Mesendoderm (in vitro differentiated cells): ENCODE results near the gene SLC25A13.
"Not testable (repeated sequence)": the region's sequence is repeated elsewhere in the genome, so short reads cannot be mapped to it uniquely, and the experiment has no call there.

Experiments
- DNase-seq: peaks from one replicate; pipeline ENCODE4 v3.0.0; 2013
- H2AK5ac ChIP-seq: 2 replicates; pipeline ENCODE4 v1.6.1; 2013; ENCODE audit warnings: low read length, inconsistent platforms
- H2BK120ac ChIP-seq: 2 replicates; pipeline ENCODE4 v1.6.1; 2013; ENCODE audit warnings: low read depth, mild to moderate bottlenecking, low read length, moderate library complexity, mixed read lengths
- H2BK15ac ChIP-seq: replicated peaks from 2 replicates; pipeline ENCODE4 v1.6.1; 2013; ENCODE audit warnings: low read depth, mild to moderate bottlenecking, moderate library complexity
- H2BK5ac ChIP-seq: 2 replicates; pipeline ENCODE4 v1.6.1; 2013; ENCODE audit warnings: low read length, inconsistent platforms
- H3K18ac ChIP-seq: 2 replicates; pipeline ENCODE4 v1.6.1; 2013; ENCODE audit warnings: mild to moderate bottlenecking, low read length, mixed read lengths
- H3K23ac ChIP-seq: one replicate; pipeline ENCODE4 v1.6.1; 2013; ENCODE audit warnings: low read length
- H3K27ac ChIP-seq: 2 replicates; pipeline ENCODE4 v1.5.1; 2013; ENCODE audit warnings: low read depth, mild to moderate bottlenecking, inconsistent platforms, low read length, moderate library complexity
- H3K27me3 ChIP-seq: 2 replicates; pipeline ENCODE4 v1.6.1; 2013; ENCODE audit warnings: low read length, control low read depth, mild to moderate bottlenecking, inconsistent platforms; ENCODE audit not compliant: insufficient read depth, poor library complexity
- H3K36me3 ChIP-seq: 2 replicates; pipeline ENCODE4 v1.6.1; 2013; ENCODE audit warnings: low read length, inconsistent platforms; ENCODE audit not compliant: control insufficient read depth, insufficient read depth
- H3K4ac ChIP-seq: one replicate; pipeline ENCODE4 v1.6.1; 2013; ENCODE audit warnings: low read depth, mild to moderate bottlenecking, low read length, moderate library complexity
- H3K4me1 ChIP-seq: 2 replicates; pipeline ENCODE4 v1.6.1; 2013; ENCODE audit warnings: low read depth, low read length, inconsistent platforms; ENCODE audit not compliant: control insufficient read depth
- H3K4me2 ChIP-seq: 2 replicates; pipeline ENCODE4 v1.6.1; 2013; ENCODE audit warnings: low read length
- H3K4me3 ChIP-seq: 2 replicates; pipeline ENCODE4 v1.5.1; 2013; ENCODE audit warnings: mild to moderate bottlenecking, low read length
- H3K56ac ChIP-seq: one replicate; pipeline ENCODE4 v1.6.1; 2013; ENCODE audit warnings: low read length
- H3K79me1 ChIP-seq: 2 replicates; pipeline ENCODE4 v1.6.1; 2013; ENCODE audit warnings: low read length, inconsistent platforms
- H3K79me2 ChIP-seq: 2 replicates; pipeline ENCODE4 v1.6.1; 2013; ENCODE audit warnings: mild to moderate bottlenecking, low read length; ENCODE audit not compliant: control insufficient read depth, insufficient read depth
- H3K9ac ChIP-seq: 2 replicates; pipeline ENCODE4 v1.6.1; 2013; ENCODE audit warnings: low read length, inconsistent platforms
- H4K5ac ChIP-seq: one replicate; pipeline ENCODE4 v1.6.1; 2013; ENCODE audit warnings: low read length
- H4K8ac ChIP-seq: one replicate; pipeline ENCODE4 v1.6.1; 2013; ENCODE audit warnings: low read depth, mild to moderate bottlenecking, control low read depth, low read length, moderate library complexity
- WGBS: extraction: QIAGEN DNeasy Blood & Tissue Kit; methylation state at CpG from one replicate; pipeline ENCODE4 v1.1.7; 2013; ENCODE audit warnings: low lambda C conversion rate, missing lambda C conversion rate; ENCODE audit not compliant: insufficient coverage; ENCODE audit errors: extremely low coverage; 5-methylcytosine and 5-hydroxymethylcytosine counted together

SLC25A13 gene

GRCh38 chr7:96329241-96329640 lies 7.3 kb upstream of the SLC25A13 start:
- Histone ChIP-seq H3K9ac (no peak overlapping the region), H2BK15ac (no peak overlapping the region), H3K79me1 (no peaks in the 10 kb centered on the region), H3K79me2 (no peaks in the 10 kb centered on the region), H4K8ac (no peak overlapping the region), H3K4me3 (no peak overlapping the region), H3K4me2 (no peak overlapping the region), H3K27ac (no peak overlapping the region), H3K18ac (no peak overlapping the region), H3K23ac (no peak overlapping the region), H2BK5ac (no peak overlapping the region), H2AK5ac (no peak overlapping the region), H3K27me3 (no peaks in the 10 kb centered on the region), H3K4me1 (no peaks in the 10 kb centered on the region), H4K5ac (no peak overlapping the region), H3K56ac (no peak overlapping the region), H3K4ac (no peak overlapping the region), H2BK120ac (no peak overlapping the region), H3K36me3 (no peaks in the 10 kb centered on the region)
- WGBS: no CpG with 5 or more reads among the region's 1 CpG
- DNase-seq: no peak

GRCh38 chr7:96328016-96328415 lies 6.1 kb upstream of the SLC25A13 start:
- no peaks in the 10 kb centered on the region for H3K79me2 ChIP-seq
- no peak overlapping the region for H3K23ac ChIP-seq
- H2BK15ac ChIP-seq: no peak overlapping the region
- no peaks in the 10 kb centered on the region for H3K79me1 ChIP-seq
- no peak overlapping the region for H3K18ac ChIP-seq
- no peaks in the 10 kb centered on the region for H3K27me3 ChIP-seq
- no peak overlapping the region for H3K4ac ChIP-seq
- no peak overlapping the region for H2BK5ac ChIP-seq
- WGBS: no CpG with 5 or more reads among the region's 1 CpG
- H4K8ac ChIP-seq: no peak overlapping the region
- no peak overlapping the region for H3K4me2 ChIP-seq
- no peak overlapping the region for H3K9ac ChIP-seq
- no peak overlapping the region for H2AK5ac ChIP-seq
- no peak overlapping the region for H3K4me3 ChIP-seq
- no peaks in the 10 kb centered on the region for H3K36me3 ChIP-seq
- no peak overlapping the region for H2BK120ac ChIP-seq
- no peak for DNase-seq
- no peak overlapping the region for H3K56ac ChIP-seq
- no peak overlapping the region for H3K27ac ChIP-seq
- H3K4me1 ChIP-seq: no peaks in the 10 kb centered on the region
- H4K5ac ChIP-seq: no peak overlapping the region

GRCh38 chr7:96327429-96327828 lies 5.5 kb upstream of the SLC25A13 start:
- Histone ChIP-seq H4K8ac (no peak overlapping the region), H3K4ac (no peak overlapping the region), H4K5ac (no peak overlapping the region), H3K56ac (no peak overlapping the region), H2BK120ac (no peak overlapping the region), H3K27ac (no peak overlapping the region), H3K9ac (no peak overlapping the region), H3K18ac (no peak overlapping the region), H3K36me3 (no peaks in the 10 kb centered on the region), H3K4me1 (no peaks in the 10 kb centered on the region), H3K79me1 (no peaks in the 10 kb centered on the region), H3K4me3 (no peak overlapping the region), H3K79me2 (no peaks in the 10 kb centered on the region), H2BK5ac (no peak overlapping the region), H2BK15ac (no peak overlapping the region), H2AK5ac (no peak overlapping the region), H3K27me3 (no peaks in the 10 kb centered on the region), H3K4me2 (no peak overlapping the region), H3K23ac (no peak overlapping the region)
- no CpG with 5 or more reads among the region's 3 CpGs for WGBS
- DNase-seq: no peak

GRCh38 chr7:96326752-96327151 lies 4.9 kb upstream of the SLC25A13 start:
- H3K4me2 ChIP-seq, H3K27me3 ChIP-seq, H3K79me2 ChIP-seq, H3K4me1 ChIP-seq, DNase-seq, H3K79me1 ChIP-seq, H3K27ac ChIP-seq, H4K5ac ChIP-seq, H3K56ac ChIP-seq, H2BK5ac ChIP-seq, H3K36me3 ChIP-seq, H4K8ac ChIP-seq, H3K18ac ChIP-seq, H3K23ac ChIP-seq, H3K4me3 ChIP-seq, H2BK120ac ChIP-seq, H3K4ac ChIP-seq, H2BK15ac ChIP-seq, H3K9ac ChIP-seq, H2AK5ac ChIP-seq: not testable (repeated sequence)
- WGBS: no CpG with 5 or more reads among the region's 2 CpGs

- Histone ChIP-seq H3K79me1 (peaks cover 6% of the 10 kb centered on the region), H3K18ac (no peak overlapping the region), H2BK15ac (no peak overlapping the region), H3K4me3 (no peak overlapping the region), H3K79me2 (peaks cover 19% of the 10 kb centered on the region), H4K8ac (no peak overlapping the region), H3K4me2 (no peak overlapping the region), H4K5ac (no peak overlapping the region), H3K9ac (no peak overlapping the region), H2AK5ac (no peak overlapping the region), H3K27ac (no peak overlapping the region), H3K4ac (no peak overlapping the region), H3K36me3 (no peaks in the 10 kb centered on the region), H3K56ac (no peak overlapping the region), H3K23ac (no peak overlapping the region), H2BK5ac (no peak overlapping the region), H3K4me1 (peaks cover 7% of the 10 kb centered on the region), H2BK120ac (no peak overlapping the region), H3K27me3 (no peaks in the 10 kb centered on the region)
- WGBS: no CpG with 5 or more reads among the region's 7 CpGs
- no peak for DNase-seq
Observed at GRCh38 chr7:96322847-96323461, 1.1 kb upstream of the SLC25A13 start.

GRCh38 chr7:96322373-96322695 lies 436 bp upstream of the SLC25A13 start:
- Histone ChIP-seq H3K23ac (no peak overlapping the region), H3K9ac (peak overlapping the region; percentile 71), H3K18ac (peak overlapping the region; percentile 46), H3K27me3 (no peaks in the 10 kb centered on the region), H2BK15ac (no peak overlapping the region), H3K36me3 (no peaks in the 10 kb centered on the region), H4K8ac (no peak overlapping the region), H2BK5ac (no peak overlapping the region), H3K56ac (peak overlapping the region; percentile 99), H3K4me2 (peak overlapping the region; percentile 60), H3K79me1 (peaks cover 6% of the 10 kb centered on the region), H2BK120ac (no peak overlapping the region), H4K5ac (no peak overlapping the region), H3K4ac (no peak overlapping the region), H3K79me2 (peaks cover 20% of the 10 kb centered on the region), H3K4me1 (peaks cover 7% of the 10 kb centered on the region), H3K27ac (no peak overlapping the region), H2AK5ac (no peak overlapping the region), H3K4me3 (peak overlapping the region; percentile 41)
- DNase-seq: no peak
- WGBS: no CpG with 5 or more reads among the region's 9 CpGs
